ENCODE data around the gene RPRML.
"Not testable (repeated sequence)": the region's sequence is repeated elsewhere in the genome, so short reads cannot be mapped to it uniquely, and the experiment has no call there.

- TF ChIP-seq EZH2 (IDR thresholded peaks at IDR 0.05; ENCODE audit: borderline replicate concordance, low read depth, low read length, poor library complexity, severe bottlenecking); CTCF (conservative IDR thresholded peaks at IDR 0.05; ENCODE audit: low read depth, low read length): not testable (repeated sequence)
Measured at GRCh38 chr17:47003864-47004263, 24.8 kb upstream of the RPRML start.
